HCT116 (cell line): ENCODE measurements around the gene INPP5K. TPM values are rescaled to one million over a fixed set of nuclear protein-coding genes. Genes with fewer than 3 reads are reported as not detected.

Experiments used
- ATAC-seq: fragments of 200-7000 bp; cut with Tn5 transposase; 2 replicates; pipeline ENCODE4 v1.9.1; 2020; ENCODE audit warnings: mild to moderate bottlenecking, moderate library complexity
- BruUV-seq: library from RNA; stranded (reverse); fragments of 400-500 nt; replicated peaks from 2 replicates; lab custom pipeline; 2021; lab: Mats Ljungman, UMichigan
- CTCF ChIA-PET: fragments of 300-600 bp; sonication (Branson Sonifier 250); formaldehyde crosslinking; loops from one replicate; lab custom pipeline; 2021; ENCODE audit warnings: antibody characterized with exemption; lab: Charles Lee
- POLR2A ChIA-PET: fragments of 300-600, 350-600 bp; sonication (Branson Sonifier 250); formaldehyde crosslinking; loops from one replicate; lab custom pipeline; 2021; ENCODE audit warnings: antibody characterized with exemption; lab: Charles Lee
- RAD21 ChIA-PET, 2 experiments: fragments of 300-600 bp; sonication (Branson Sonifier 250); formaldehyde crosslinking; loops; one replicate each; lab custom pipeline; 2023; ENCODE audit warnings: low total read pairs in 2 of 2; ENCODE audit not compliant: uncharacterized antibody in 2 of 2, unreplicated experiment in 2 of 2, low non-redundant PET in 1 of 2; lab: Charles Lee
- DNase-seq: peaks from one replicate; pipeline ENCODE4 v3.0.0-alpha.2; 2010; ENCODE audit warnings: low read depth, low spot score
- H2AFZ ChIP-seq: fragments of 200-600 bp; shearing (Covaris generic), sonication (generic); 2 replicates; pipeline ENCODE4 v1.6.1; 2017; ENCODE audit warnings: low read depth, mixed run types, mixed read lengths, antibody characterized with exemption, low read length; ENCODE audit not compliant: poor library complexity, severe bottlenecking
- H3K27ac ChIP-seq: 2 replicates; pipeline ENCODE4 v1.5.1; 2012; ENCODE audit warnings: low read depth, low read length
- H3K27me3 ChIP-seq: fragments of 200-600 bp; sonication (generic); 2 replicates; pipeline ENCODE4 v1.6.1; 2016; ENCODE audit warnings: mixed run types, low read length, mixed read lengths; ENCODE audit not compliant: insufficient read depth
- H3K36me3 ChIP-seq, 2 experiments: fragments of 200-500 bp in 1 of 2; fragments of 200-600 bp in 1 of 2; sonication (Bioruptor generic) in 1 of 2; sonication (generic) in 1 of 2; 2 replicates each; pipeline versions ENCODE4 v1.5.1 to v1.6.1; 2014 to 2016; ENCODE audit warnings: low read length in 2 of 2, inconsistent platforms in 1 of 2, mixed read lengths in 1 of 2, mixed run types in 1 of 2; ENCODE audit not compliant: insufficient read depth in 2 of 2, control insufficient read depth in 1 of 2
- H3K4me1 ChIP-seq, 2 experiments: fragments of 200-600 bp in 1 of 2; sonication (generic) in 1 of 2; 2 replicates each; pipeline versions ENCODE4 v1.5.1 to v1.6.1; 2012 to 2017; ENCODE audit warnings: low read length in 2 of 2, inconsistent platforms in 1 of 2, mild to moderate bottlenecking in 1 of 2, mixed read lengths in 1 of 2, mixed run types in 1 of 2, moderate library complexity in 1 of 2; ENCODE audit not compliant: insufficient read depth in 2 of 2, control insufficient read depth in 1 of 2
- H3K4me2 ChIP-seq: fragments of 200-600 bp; sonication (generic); 2 replicates; pipeline ENCODE4 v1.6.1; 2017; ENCODE audit warnings: mixed run types, low read length, mixed read lengths
- H3K4me3 ChIP-seq, 2 experiments: fragments of 200-600 bp in 1 of 2; sonication (generic) in 1 of 2; replicated peaks in 1 of 2; 2 replicates each; pipeline ENCODE4 v1.5.1; 2011 to 2016; ENCODE audit warnings: low read length in 2 of 2, control low read depth in 1 of 2, low read depth in 1 of 2, mild to moderate bottlenecking in 1 of 2, mixed read lengths in 1 of 2, mixed run types in 1 of 2
- H3K79me2 ChIP-seq: fragments of 200-600 bp; sonication (generic); 2 replicates; pipeline ENCODE4 v1.6.1; 2017; ENCODE audit warnings: mild to moderate bottlenecking, mixed run types, low read length, moderate library complexity, mixed read lengths; ENCODE audit not compliant: insufficient read depth
- H3K9ac ChIP-seq: fragments of 200-600 bp; sonication (generic); 2 replicates; pipeline ENCODE4 v1.6.1; 2016; ENCODE audit warnings: low read length, mixed read lengths
- H3K9me2 ChIP-seq: fragments of 200-600 bp; sonication (generic), shearing (Covaris generic); 2 replicates; pipeline ENCODE4 v1.6.1; 2017; ENCODE audit warnings: mixed run types, mild to moderate bottlenecking, moderate library complexity; ENCODE audit not compliant: insufficient read depth
- H3K9me3 ChIP-seq, 2 experiments: fragments of 200-500 bp in 1 of 2; fragments of 200-600 bp in 1 of 2; sonication (Bioruptor generic) in 1 of 2; sonication (generic) in 1 of 2; 2 replicates each; pipeline ENCODE4 v1.6.1; 2014 to 2017; ENCODE audit warnings: low read length in 2 of 2, mixed read lengths in 2 of 2, inconsistent platforms in 1 of 2, low read depth in 1 of 2, mild to moderate bottlenecking in 1 of 2, mixed run types in 1 of 2, moderate library complexity in 1 of 2; ENCODE audit not compliant: control insufficient read depth in 1 of 2, insufficient read depth in 1 of 2
- H4K20me1 ChIP-seq: fragments of 200-600 bp; sonication (generic), shearing (Covaris generic); 2 replicates; pipeline ENCODE4 v1.6.1; 2017; ENCODE audit warnings: mixed run types, mild to moderate bottlenecking, moderate library complexity; ENCODE audit not compliant: insufficient read depth
- ATF3 ChIP-seq: IDR thresholded peaks from 2 replicates; pipeline ENCODE4 v1.6.1; 2012
- CBX3 ChIP-seq: IDR thresholded peaks from 2 replicates; pipeline ENCODE4 v1.6.1; 2012; ENCODE audit warnings: low read depth
- CEBPB ChIP-seq: IDR thresholded peaks from 2 replicates; pipeline ENCODE4 v1.6.1; 2012; ENCODE audit warnings: low read depth
- EGR1 ChIP-seq: IDR thresholded peaks from 2 replicates; pipeline ENCODE4 v1.6.1; 2012; ENCODE audit warnings: low read depth
- ELF1 ChIP-seq: IDR thresholded peaks from 2 replicates; pipeline ENCODE4 v1.6.1; 2012; ENCODE audit warnings: low read depth, borderline replicate concordance
- EZH2 ChIP-seq: fragments of 200-600 bp; sonication (generic); IDR thresholded peaks from 2 replicates; pipeline ENCODE4 v1.6.1; 2017; ENCODE audit warnings: antibody characterized with exemption, mixed run types
- EZH2phosphoT487 ChIP-seq: fragments of 200-600 bp; IDR thresholded peaks from 2 replicates; pipeline ENCODE4 v1.6.1; 2018; ENCODE audit warnings: antibody characterized with exemption, borderline replicate concordance
- JUND ChIP-seq: IDR thresholded peaks from 2 replicates; pipeline ENCODE4 v1.6.1; 2012
- RAD21 ChIP-seq: IDR thresholded peaks from 2 replicates; pipeline ENCODE4 v1.6.1; 2012; ENCODE audit warnings: low read depth, mild to moderate bottlenecking
- REST ChIP-seq: IDR thresholded peaks from 2 replicates; pipeline ENCODE4 v1.6.1; 2012; ENCODE audit warnings: low read depth
- SIN3A ChIP-seq: IDR thresholded peaks from 2 replicates; pipeline ENCODE4 v1.6.1; 2012; ENCODE audit warnings: low read depth
- SP1 ChIP-seq: IDR thresholded peaks from 2 replicates; pipeline ENCODE4 v1.6.1; 2012; ENCODE audit warnings: low read depth
- SRF ChIP-seq: IDR thresholded peaks from 2 replicates; pipeline ENCODE4 v1.6.1; 2012; ENCODE audit warnings: low read depth
- TCF7L2 ChIP-seq: IDR thresholded peaks from 2 replicates; pipeline ENCODE4 v1.7.0; 2011; ENCODE audit warnings: borderline replicate concordance, inconsistent platforms; ENCODE audit not compliant: insufficient read depth, insufficient read length; ENCODE audit errors: extremely low read depth
- YY1 ChIP-seq: IDR thresholded peaks from 2 replicates; pipeline ENCODE4 v1.6.1; 2011; ENCODE audit warnings: low read length, low read depth, moderate library complexity, mild to moderate bottlenecking; ENCODE audit not compliant: insufficient replicate concordance; ENCODE audit errors: extremely low read depth
- ZFX ChIP-seq: fragments of 450-650 bp; IDR thresholded peaks from 2 replicates; pipeline ENCODE4 v1.6.1; 2017
- ZNF274 ChIP-seq: fragments of 200-500 bp; sonication (Bioruptor generic); IDR thresholded peaks from 2 replicates; pipeline ENCODE4 v1.6.1; 2014; ENCODE audit warnings: mild to moderate bottlenecking, low read depth, low read length, inconsistent platforms
- intact Hi-C: fragments of 100-400 bp; cut with micrococcal nuclease; formaldehyde crosslinking; loops from 2 replicates; pipeline ENCODE4 v1.10.0; 2022
- total RNA-seq: library from RNA; stranded (reverse); gene quantifications from one replicate; pipeline ENCODE4 v1.2.1, GENCODE V29; 2021; ENCODE audit not compliant: unreplicated experiment
- TF ChIP-seq, protein P1 (sequence below): IDR thresholded peaks from 2 replicates; pipeline ENCODE4 v1.6.1; 2011; ENCODE audit warnings: mild to moderate bottlenecking, low read length, moderate library complexity; ENCODE audit not compliant: insufficient replicate concordance; ENCODE audit errors: extremely low read depth

Gene INPP5K
- total RNA-seq, 1 experiment from 2014 or later = 25.6 TPM

GRCh38 chr17:1548032-1548431, 31.6 kb upstream of the INPP5K start:
- intact Hi-C loops = no loop called here
- peaks cover 32 to 38% of the 10 kb centered on the region in 2 experiments; a peak in 3 of 4 replicates for H3K36me3 ChIP-seq

More at GRCh38 chr17:1548032-1548431, 31.6 kb upstream of the INPP5K start:
- ATAC-seq (no peak), DNase-seq (no peak)
- Histone ChIP-seq H3K4me1 (no peaks in the 10 kb centered on the region), H4K20me1 (no peaks in the 10 kb centered on the region), H3K79me2 (peaks cover 20% of the 10 kb centered on the region), H2AFZ (no peak overlapping the region), H3K27ac (no peak overlapping the region), H3K4me3 (no peak overlapping the region), H3K9me2 (no peaks in the 10 kb centered on the region), H3K9ac (no peak overlapping the region), H3K4me2 (no peak overlapping the region), H3K9me3 (no peaks in the 10 kb centered on the region), H3K27me3 (no peaks in the 10 kb centered on the region)
- CTCF ChIA-PET = no interaction called here
- POLR2A ChIA-PET = no interaction called here
- no TSS peak for BruUV-seq
- TF ChIP-seq ELF1 = no peak
- no peak for TF ChIP-seq TCF7L2
- TF ChIP-seq YY1 = no peak
- TF ChIP-seq, protein P1, sequence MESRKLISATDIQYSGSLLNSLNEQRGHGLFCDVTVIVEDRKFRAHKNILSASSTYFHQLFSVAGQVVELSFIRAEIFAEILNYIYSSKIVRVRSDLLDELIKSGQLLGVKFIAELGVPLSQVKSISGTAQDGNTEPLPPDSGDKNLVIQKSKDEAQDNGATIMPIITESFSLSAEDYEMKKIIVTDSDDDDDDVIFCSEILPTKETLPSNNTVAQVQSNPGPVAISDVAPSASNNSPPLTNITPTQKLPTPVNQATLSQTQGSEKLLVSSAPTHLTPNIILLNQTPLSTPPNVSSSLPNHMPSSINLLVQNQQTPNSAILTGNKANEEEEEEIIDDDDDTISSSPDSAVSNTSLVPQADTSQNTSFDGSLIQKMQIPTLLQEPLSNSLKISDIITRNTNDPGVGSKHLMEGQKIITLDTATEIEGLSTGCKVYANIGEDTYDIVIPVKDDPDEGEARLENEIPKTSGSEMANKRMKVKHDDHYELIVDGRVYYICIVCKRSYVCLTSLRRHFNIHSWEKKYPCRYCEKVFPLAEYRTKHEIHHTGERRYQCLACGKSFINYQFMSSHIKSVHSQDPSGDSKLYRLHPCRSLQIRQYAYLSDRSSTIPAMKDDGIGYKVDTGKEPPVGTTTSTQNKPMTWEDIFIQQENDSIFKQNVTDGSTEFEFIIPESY = no peak
- TF ChIP-seq SIN3A = no peak
- TF ChIP-seq ZNF274 = no peak
- no peak for TF ChIP-seq REST
- no peak for TF ChIP-seq ATF3
- no peak for TF ChIP-seq CBX3
- no peak for TF ChIP-seq CEBPB
- TF ChIP-seq SP1 = no peak
- no peak for TF ChIP-seq ZFX
- TF ChIP-seq EZH2phosphoT487 = no peak
- no peak for TF ChIP-seq EZH2
- TF ChIP-seq SRF = no peak
- no peak for TF ChIP-seq JUND
- TF ChIP-seq EGR1 = no peak
- no peak for TF ChIP-seq RAD21
- RAD21 ChIA-PET = no interaction called here
